Measurements from ENCODE around the gene WDR12. TPM values are rescaled to one million over a fixed set of nuclear protein-coding genes. Genes with fewer than 3 reads are reported as not detected.
"Not testable (repeated sequence)": the region's sequence is repeated elsewhere in the genome, so short reads cannot be mapped to it uniquely, and the experiment has no call there.

Gene WDR12
- total RNA-seq, 3 donors from 2014 or later: 172 to 219 (median 211) TPM

GRCh38 chr2:202912342-202913201 lies 1.1 kb upstream of the WDR12 start:
- H3K4me1 Mint-ChIP-seq (ENCODE audit: low read depth): peaks cover 30% of the 10 kb centered on the region
- H3K27me3 Mint-ChIP-seq (ENCODE audit: low read depth); H3K9me3 Mint-ChIP-seq; DNase-seq; H3K36me3 Mint-ChIP-seq (ENCODE audit: insufficient read depth): not testable (repeated sequence)
- ATAC-seq: peak; percentile 67 to 68
- peak overlapping the region; percentile 98 for H3K4me3 Mint-ChIP-seq

DNA sequence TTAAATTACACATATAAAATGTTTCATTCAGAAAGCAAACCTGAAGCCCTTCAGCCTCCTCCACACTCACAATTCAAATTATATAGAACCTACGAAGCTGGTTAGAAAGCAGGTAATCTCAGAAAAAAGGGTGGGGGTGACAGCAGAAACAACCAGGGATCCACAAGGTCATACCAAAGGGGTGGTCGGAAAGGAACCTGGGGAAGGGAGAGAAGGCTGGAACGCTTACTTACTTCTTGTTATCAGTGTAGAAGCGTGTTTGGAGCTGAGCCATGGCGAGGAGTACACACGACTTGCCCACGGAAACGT lies 316 bp downstream of the WDR12 start:
- DNase-seq: no peak
- peaks cover 7% of the 10 kb centered on the region for H3K36me3 Mint-ChIP-seq (ENCODE audit: insufficient read depth)

GRCh38 chr2:202910698-202911097 lies 775 bp downstream of the WDR12 start:
- ATAC-seq (no peak), DNase-seq (no peak)
- Mint-ChIP-seq H3K9me3 (peaks cover under 1% of the 10 kb centered on the region), H3K4me1 (ENCODE audit: low read depth) (peaks cover 30% of the 10 kb centered on the region), H3K36me3 (ENCODE audit: insufficient read depth) (peaks cover 9% of the 10 kb centered on the region), H3K27me3 (ENCODE audit: low read depth) (no peaks in the 10 kb centered on the region), H3K4me3 (peak overlapping the region; percentile 98)

More for the DNA sequence above, 316 bp downstream of the WDR12 start:
- ATAC-seq: peak in 1 of 2 donors; percentile 21
- H3K27me3 Mint-ChIP-seq (ENCODE audit: low read depth): no peaks in the 10 kb centered on the region
- H3K4me1 Mint-ChIP-seq (ENCODE audit: low read depth): peaks cover 30% of the 10 kb centered on the region
- H3K4me3 Mint-ChIP-seq: peak overlapping the region; percentile 98
- no peaks in the 10 kb centered on the region for H3K9me3 Mint-ChIP-seq

- DNase-seq: not testable (repeated sequence)
- peak overlapping the region; percentile 98 for H3K4me3 Mint-ChIP-seq
- peaks cover 30% of the 10 kb centered on the region for H3K4me1 Mint-ChIP-seq (ENCODE audit: low read depth)
Measured at GRCh38 chr2:202910250-202910649, 1.2 kb downstream of the WDR12 start.

DNA sequence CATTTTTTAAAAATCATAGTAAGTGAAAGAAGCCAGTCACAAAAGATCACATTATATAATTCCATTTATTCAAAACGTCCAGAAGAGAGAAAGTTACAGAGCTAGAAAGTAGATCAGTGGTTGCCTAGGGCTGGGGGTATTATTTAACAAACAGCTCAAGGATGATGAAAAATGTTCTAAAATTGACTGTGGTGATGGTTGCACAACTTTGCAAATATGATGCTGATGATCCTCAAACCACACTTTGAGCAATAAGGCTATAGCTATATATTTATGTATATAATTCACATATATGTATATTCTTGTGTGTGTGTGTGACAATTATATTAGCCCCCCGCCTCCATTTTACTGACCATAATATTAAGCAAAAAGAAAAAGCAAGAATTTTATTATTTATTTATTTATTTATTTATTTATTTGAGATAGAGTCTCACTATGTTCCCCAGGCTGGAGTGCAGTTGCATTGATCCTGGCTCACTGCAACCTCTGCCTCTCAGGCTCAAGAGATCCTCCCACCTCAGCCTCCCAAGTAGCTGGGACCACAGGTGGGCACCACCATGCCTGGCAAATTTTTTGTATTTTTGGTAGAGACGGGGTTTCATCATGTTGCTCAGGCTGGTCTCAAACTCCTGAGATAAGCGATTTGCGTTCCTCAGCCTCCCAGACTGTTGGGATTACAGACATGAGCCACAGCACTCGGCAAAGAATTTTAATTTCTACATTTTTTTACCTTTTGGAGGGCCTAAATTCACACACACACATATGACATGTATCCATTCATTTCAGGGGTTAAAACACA lies 1.9 kb downstream of the WDR12 start:
- Mint-ChIP-seq H3K9me3 (peaks cover 5% of the 10 kb centered on the region), H3K4me3 (peak overlapping the region; percentile 98), H3K27me3 (ENCODE audit: low read depth) (no peaks in the 10 kb centered on the region), H3K4me1 (ENCODE audit: low read depth) (peaks cover 32% of the 10 kb centered on the region), H3K36me3 (ENCODE audit: insufficient read depth) (peaks cover 18% of the 10 kb centered on the region)
- ATAC-seq (no peak), DNase-seq (no peak)

More at GRCh38 chr2:202910250-202910649, 1.2 kb downstream of the WDR12 start:
- ATAC-seq; H3K27me3 Mint-ChIP-seq (ENCODE audit: low read depth); H3K9me3 Mint-ChIP-seq: not testable (repeated sequence)
- peaks cover 14% of the 10 kb centered on the region for H3K36me3 Mint-ChIP-seq (ENCODE audit: insufficient read depth)

- H3K9me3 Mint-ChIP-seq: peaks cover 5% of the 10 kb centered on the region
- H3K36me3 Mint-ChIP-seq (ENCODE audit: insufficient read depth): peaks cover 27% of the 10 kb centered on the region
- H3K4me3 Mint-ChIP-seq: no peak overlapping the region
- DNase-seq (no peak), ATAC-seq (no peak)
- peaks cover 36% of the 10 kb centered on the region for H3K4me1 Mint-ChIP-seq (ENCODE audit: low read depth)
- no peaks in the 10 kb centered on the region for H3K27me3 Mint-ChIP-seq (ENCODE audit: low read depth)
Measured at GRCh38 chr2:202908186-202908585, 3.3 kb downstream of the WDR12 start.

- H3K4me3 Mint-ChIP-seq; H3K27me3 Mint-ChIP-seq (ENCODE audit: low read depth); ATAC-seq; H3K9me3 Mint-ChIP-seq; DNase-seq: not testable (repeated sequence)
- Mint-ChIP-seq H3K36me3 (ENCODE audit: insufficient read depth) (peaks cover 32% of the 10 kb centered on the region), H3K4me1 (ENCODE audit: low read depth) (peaks cover 28% of the 10 kb centered on the region)
Measured at GRCh38 chr2:202905507-202905906, 6.0 kb downstream of the WDR12 start.

GRCh38 chr2:202885190-202885589 lies 26.3 kb downstream of the WDR12 start:
- Mint-ChIP-seq H3K4me1 (ENCODE audit: low read depth) (no peaks in the 10 kb centered on the region), H3K9me3 (no peaks in the 10 kb centered on the region), H3K36me3 (ENCODE audit: insufficient read depth) (peaks cover 28% of the 10 kb centered on the region), H3K4me3 (no peak overlapping the region), H3K27me3 (ENCODE audit: low read depth) (no peaks in the 10 kb centered on the region)
- ATAC-seq (no peak), DNase-seq (no peak)

GRCh38 chr2:202883987-202884675 lies 27.3 kb downstream of the WDR12 start:
- DNase-seq: no peak
- H3K4me3 Mint-ChIP-seq: no peak overlapping the region
- ATAC-seq: no peak
- no peaks in the 10 kb centered on the region for H3K4me1 Mint-ChIP-seq (ENCODE audit: low read depth)
- peaks cover 25% of the 10 kb centered on the region for H3K36me3 Mint-ChIP-seq (ENCODE audit: insufficient read depth)
- no peaks in the 10 kb centered on the region for H3K9me3 Mint-ChIP-seq
- H3K27me3 Mint-ChIP-seq (ENCODE audit: low read depth): no peaks in the 10 kb centered on the region

DNA sequence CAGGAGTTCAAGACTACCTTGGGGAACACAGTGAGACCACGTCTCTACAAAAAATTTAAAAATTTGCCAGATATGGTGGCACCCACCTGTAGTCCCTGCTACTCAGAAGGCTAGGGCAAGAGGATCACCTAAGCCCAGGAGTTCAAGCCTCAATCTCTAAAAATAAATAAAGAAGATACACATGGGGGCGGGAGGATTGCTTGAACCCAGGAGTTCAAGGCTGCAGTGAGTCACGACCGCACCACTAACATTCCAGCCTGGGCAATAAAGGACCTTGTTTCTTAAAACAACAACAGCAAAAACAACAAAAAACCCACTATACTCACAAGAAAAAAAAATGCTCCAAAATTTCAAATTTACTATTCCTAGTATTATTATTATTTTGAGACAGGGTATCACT lies 29.9 kb downstream of the WDR12 start:
- H3K36me3 Mint-ChIP-seq (ENCODE audit: insufficient read depth): peaks cover 20% of the 10 kb centered on the region
- ATAC-seq (no peak), DNase-seq (no peak)
- no peak overlapping the region for H3K4me3 Mint-ChIP-seq
- no peaks in the 10 kb centered on the region for H3K9me3 Mint-ChIP-seq
- no peaks in the 10 kb centered on the region for H3K27me3 Mint-ChIP-seq (ENCODE audit: low read depth)
- H3K4me1 Mint-ChIP-seq (ENCODE audit: low read depth): no peaks in the 10 kb centered on the region

- no peak overlapping the region for H3K4me3 Mint-ChIP-seq
- DNase-seq (no peak), ATAC-seq (no peak)
- no peaks in the 10 kb centered on the region for H3K27me3 Mint-ChIP-seq (ENCODE audit: low read depth)
- peaks cover 9% of the 10 kb centered on the region for H3K36me3 Mint-ChIP-seq (ENCODE audit: insufficient read depth)
- H3K9me3 Mint-ChIP-seq: no peaks in the 10 kb centered on the region
- no peaks in the 10 kb centered on the region for H3K4me1 Mint-ChIP-seq (ENCODE audit: low read depth)
Measured at GRCh38 chr2:202877699-202878098, 33.8 kb downstream of the WDR12 start.

GRCh38 chr2:202871300-202872141 lies 40.0 kb downstream of the WDR12 start, which contains the start of gene ICA1L:
TSS of gene ICA1L (minus strand) at chr2:202871766. CDS start at chr2:202829009, 42,757 bp downstream.
- H3K4me3 Mint-ChIP-seq: peak within 1 kb of the TSS; percentile 92
- DNase-seq (peak; percentile 22), ATAC-seq (peak; percentile 61 to 68)
- H3K9me3 Mint-ChIP-seq: no peaks in the 10 kb centered on the region
- H3K36me3 Mint-ChIP-seq (ENCODE audit: insufficient read depth): no peaks in the 10 kb centered on the region
- peaks cover 7% of the 10 kb centered on the region for H3K4me1 Mint-ChIP-seq (ENCODE audit: low read depth)
- H3K27me3 Mint-ChIP-seq (ENCODE audit: low read depth): no peaks in the 10 kb centered on the region

GRCh38 chr2:202870431-202871299 lies 40.8 kb downstream of the WDR12 start:
- Mint-ChIP-seq H3K9me3 (no peaks in the 10 kb centered on the region), H3K4me3 (peak overlapping the region; percentile 92)
- peak; percentile 86 for ATAC-seq

More at GRCh38 chr2:202870431-202871299, 40.8 kb downstream of the WDR12 start:
- H3K4me1 Mint-ChIP-seq (ENCODE audit: low read depth): peaks cover 7% of the 10 kb centered on the region
- no peaks in the 10 kb centered on the region for H3K36me3 Mint-ChIP-seq (ENCODE audit: insufficient read depth)
- no peaks in the 10 kb centered on the region for H3K27me3 Mint-ChIP-seq (ENCODE audit: low read depth)
- peak; percentile 53 for DNase-seq

All from activated T-cell treated with anti-CD3 and anti-CD28 coated beads, Interleukin-2, amount 50 U/mL, for 4 hours (primary cell).